GM12891 (cell line): ENCODE results near the gene OAS3.

ENCODE experiments used
- POLR2A ChIP-seq: IDR thresholded peaks from 2 replicates; pipeline ENCODE4 v1.6.1; 2011; ENCODE audit warnings: low read depth, low read length, control low read depth
- POLR2AphosphoS5 ChIP-seq: IDR thresholded peaks from 2 replicates; pipeline ENCODE4 v1.6.1; 2011; ENCODE audit warnings: low read depth, low read length, control low read depth
- POU2F2 ChIP-seq: IDR thresholded peaks from 2 replicates; pipeline ENCODE4 v1.6.1; 2011; ENCODE audit warnings: low read depth, mild to moderate bottlenecking, control low read depth, low read length, moderate library complexity
- TAF1 ChIP-seq: IDR thresholded peaks from 2 replicates; pipeline ENCODE4 v1.6.1; 2011; ENCODE audit warnings: low read depth, low read length, control low read depth

DNA sequence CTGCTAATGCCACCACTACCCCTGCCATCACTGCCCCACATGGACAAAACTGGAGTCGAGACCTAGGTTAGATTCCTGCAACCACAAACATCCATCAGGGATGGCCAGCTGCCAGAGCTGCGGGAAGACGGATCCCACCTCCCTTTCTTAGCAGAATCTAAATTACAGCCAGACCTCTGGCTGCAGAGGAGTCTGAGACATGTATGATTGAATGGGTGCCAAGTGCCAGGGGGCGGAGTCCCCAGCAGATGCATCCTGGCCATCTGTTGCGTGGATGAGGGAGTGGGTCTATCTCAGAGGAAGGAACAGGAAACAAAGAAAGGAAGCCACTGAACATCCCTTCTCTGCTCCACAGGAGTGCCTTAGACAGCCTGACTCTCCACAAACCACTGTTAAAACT lies 33.0 kb downstream of the OAS3 start:
- TF ChIP-seq POLR2AphosphoS5 (no peak), TAF1 (no peak), POLR2A (no peak), POU2F2 (no peak)
